ENCODE measurements around the gene RAB11FIP3.

DNA sequence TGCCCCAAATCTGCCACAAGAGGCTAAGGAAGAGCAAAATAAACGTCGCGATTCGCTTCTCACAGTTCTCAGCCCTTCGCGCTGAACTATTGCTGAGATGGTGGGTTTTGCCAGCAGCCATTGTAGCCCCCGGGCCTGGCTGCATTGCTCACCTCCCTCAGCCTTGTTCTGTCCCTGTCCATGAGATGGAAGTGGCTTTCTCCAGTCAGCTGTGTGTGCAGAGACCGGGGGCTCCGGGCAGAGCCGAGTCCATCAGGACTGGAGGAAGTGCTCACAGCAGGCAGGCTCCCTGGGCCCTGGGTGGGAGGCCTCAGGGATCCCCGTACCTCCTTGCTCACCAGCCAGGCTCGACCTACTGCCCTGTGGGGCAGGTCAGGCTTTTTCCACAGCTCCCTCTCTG lies 74.5 kb downstream of the RAB11FIP3 start:
- TF ChIP-seq, protein P1, sequence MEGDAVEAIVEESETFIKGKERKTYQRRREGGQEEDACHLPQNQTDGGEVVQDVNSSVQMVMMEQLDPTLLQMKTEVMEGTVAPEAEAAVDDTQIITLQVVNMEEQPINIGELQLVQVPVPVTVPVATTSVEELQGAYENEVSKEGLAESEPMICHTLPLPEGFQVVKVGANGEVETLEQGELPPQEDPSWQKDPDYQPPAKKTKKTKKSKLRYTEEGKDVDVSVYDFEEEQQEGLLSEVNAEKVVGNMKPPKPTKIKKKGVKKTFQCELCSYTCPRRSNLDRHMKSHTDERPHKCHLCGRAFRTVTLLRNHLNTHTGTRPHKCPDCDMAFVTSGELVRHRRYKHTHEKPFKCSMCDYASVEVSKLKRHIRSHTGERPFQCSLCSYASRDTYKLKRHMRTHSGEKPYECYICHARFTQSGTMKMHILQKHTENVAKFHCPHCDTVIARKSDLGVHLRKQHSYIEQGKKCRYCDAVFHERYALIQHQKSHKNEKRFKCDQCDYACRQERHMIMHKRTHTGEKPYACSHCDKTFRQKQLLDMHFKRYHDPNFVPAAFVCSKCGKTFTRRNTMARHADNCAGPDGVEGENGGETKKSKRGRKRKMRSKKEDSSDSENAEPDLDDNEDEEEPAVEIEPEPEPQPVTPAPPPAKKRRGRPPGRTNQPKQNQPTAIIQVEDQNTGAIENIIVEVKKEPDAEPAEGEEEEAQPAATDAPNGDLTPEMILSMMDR (IDR thresholded peaks at IDR 0.05), result no peak
- no peak for TF ChIP-seq POLR2A (IDR thresholded peaks at IDR 0.05)

All from breast epithelium (tissue), 3 donors.